ENCODE measurements around the gene ABCF2. TPM values are rescaled to one million over a fixed set of nuclear protein-coding genes. Genes with fewer than 3 reads are reported as not detected.

The ABCF2 gene
- total and polyA plus RNA-seq, 2 of the 4 experiments (the other 2 are of a cell fraction), result 46.2 to 103 TPM

DNA sequence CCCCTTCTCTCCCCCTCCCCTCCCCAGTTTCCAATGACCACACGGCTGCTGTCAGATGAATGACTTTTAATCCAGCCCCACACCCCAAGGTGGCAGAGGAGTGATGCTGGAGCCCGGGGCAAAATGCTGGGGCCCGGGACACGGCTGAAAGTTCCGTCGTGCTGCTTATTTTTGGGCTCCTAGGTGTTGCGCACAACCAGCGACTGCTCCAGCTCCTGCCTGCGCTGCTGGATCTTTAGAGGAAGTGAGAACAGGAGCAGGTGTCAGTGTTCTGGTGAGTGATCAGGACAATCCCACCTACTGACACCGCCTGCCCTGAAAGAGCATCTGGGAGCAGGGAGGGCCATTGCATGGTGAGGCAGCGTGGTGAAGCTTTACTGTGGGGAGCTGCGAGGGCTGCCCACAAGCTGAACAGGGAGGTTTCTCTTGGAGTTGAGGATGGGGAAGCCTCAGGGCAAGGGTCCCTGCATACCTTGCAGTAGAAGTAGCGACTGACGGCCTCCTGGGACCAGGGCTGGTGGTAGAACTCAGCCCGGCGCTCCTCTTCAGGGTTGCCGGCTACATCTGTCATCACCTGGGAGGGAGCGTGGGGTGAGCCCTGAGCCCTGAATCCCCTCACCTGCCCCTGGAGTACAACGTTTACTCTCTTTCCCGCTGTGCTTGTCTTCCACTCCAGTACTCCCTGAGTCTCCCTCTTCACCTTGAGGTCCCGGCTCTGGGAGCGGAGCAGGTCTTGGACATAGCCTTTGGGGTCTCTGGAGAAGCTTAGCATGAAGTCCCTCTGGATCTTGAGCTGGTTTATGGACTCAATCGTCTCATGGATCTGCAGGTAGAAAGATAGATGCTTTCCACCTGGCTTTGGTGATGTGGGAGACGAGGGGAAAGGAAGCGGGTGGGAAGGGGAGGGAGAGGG, 12.2 kb upstream of the ABCF2 start:
- DNase-seq, result no peak

More for the DNA sequence above, 12.2 kb upstream of the ABCF2 start:
- no peaks in the 10 kb centered on the region for H3K27me3 ChIP-seq (ENCODE audit: control insufficient read depth, insufficient read depth, low read length)
- no peak overlapping the region for H3K9ac ChIP-seq (ENCODE audit: low read depth, low read length)
- H3K9me1 ChIP-seq (ENCODE audit: insufficient read depth, low read length), result no peaks in the 10 kb centered on the region
- peaks cover 82% of the 10 kb centered on the region for H4K20me1 ChIP-seq (ENCODE audit: insufficient read depth, low read length)
- H3K4me3 ChIP-seq (ENCODE audit: insufficient read depth, low read depth, low read length), result no peak overlapping the region
- no peaks in the 10 kb centered on the region for H3K9me3 ChIP-seq (ENCODE audit: control insufficient read depth, insufficient read depth, low read length)
- H3K27ac ChIP-seq (ENCODE audit: insufficient read depth, low read length), result no peak overlapping the region
- H2BK5ac ChIP-seq (ENCODE audit: low read depth, low read length, poor library complexity, severe bottlenecking), result no peak overlapping the region
- H3K4me2 ChIP-seq (ENCODE audit: low read depth, low read length), result no peak overlapping the region
- H2AK5ac ChIP-seq (ENCODE audit: low read depth, low read length), result no peak overlapping the region
- TF ChIP-seq MAFK (IDR thresholded peaks at IDR 0.05; ENCODE audit: low read depth, low read length) (no peak), RAD21 (IDR thresholded peaks at IDR 0.05; ENCODE audit: low read length) (no peak), RFX5 (IDR thresholded peaks at IDR 0.05; ENCODE audit: low read depth, low read length) (no peak), CEBPB (IDR thresholded peaks at IDR 0.05; ENCODE audit: low read depth, low read length) (no peak), BHLHE40 (IDR thresholded peaks at IDR 0.05; ENCODE audit: low read depth, low read length) (no peak), NFE2L2 (IDR thresholded peaks at IDR 0.05; ENCODE audit: low read depth, low read length) (no peak), MAZ (IDR thresholded peaks at IDR 0.05; ENCODE audit: borderline replicate concordance, low read depth, low read length) (no peak), CHD1 (IDR thresholded peaks at IDR 0.05; ENCODE audit: low read depth, low read length) (no peak), SMC3 (IDR thresholded peaks at IDR 0.05; ENCODE audit: low read depth, low read length) (no peak), MXI1 (IDR thresholded peaks at IDR 0.05; ENCODE audit: borderline replicate concordance, low read depth, low read length) (no peak), POLR2A (IDR thresholded peaks at IDR 0.05; ENCODE audit: low read depth, low read length) (no peak), FOS (IDR thresholded peaks at IDR 0.05; ENCODE audit: low read depth, low read length) (no peak)
- TF ChIP-seq, protein P1, sequence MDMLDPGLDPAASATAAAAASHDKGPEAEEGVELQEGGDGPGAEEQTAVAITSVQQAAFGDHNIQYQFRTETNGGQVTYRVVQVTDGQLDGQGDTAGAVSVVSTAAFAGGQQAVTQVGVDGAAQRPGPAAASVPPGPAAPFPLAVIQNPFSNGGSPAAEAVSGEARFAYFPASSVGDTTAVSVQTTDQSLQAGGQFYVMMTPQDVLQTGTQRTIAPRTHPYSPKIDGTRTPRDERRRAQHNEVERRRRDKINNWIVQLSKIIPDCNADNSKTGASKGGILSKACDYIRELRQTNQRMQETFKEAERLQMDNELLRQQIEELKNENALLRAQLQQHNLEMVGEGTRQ (IDR thresholded peaks at IDR 0.05; ENCODE audit: low read depth, low read length), result no peak
- TF ChIP-seq, protein P2, sequence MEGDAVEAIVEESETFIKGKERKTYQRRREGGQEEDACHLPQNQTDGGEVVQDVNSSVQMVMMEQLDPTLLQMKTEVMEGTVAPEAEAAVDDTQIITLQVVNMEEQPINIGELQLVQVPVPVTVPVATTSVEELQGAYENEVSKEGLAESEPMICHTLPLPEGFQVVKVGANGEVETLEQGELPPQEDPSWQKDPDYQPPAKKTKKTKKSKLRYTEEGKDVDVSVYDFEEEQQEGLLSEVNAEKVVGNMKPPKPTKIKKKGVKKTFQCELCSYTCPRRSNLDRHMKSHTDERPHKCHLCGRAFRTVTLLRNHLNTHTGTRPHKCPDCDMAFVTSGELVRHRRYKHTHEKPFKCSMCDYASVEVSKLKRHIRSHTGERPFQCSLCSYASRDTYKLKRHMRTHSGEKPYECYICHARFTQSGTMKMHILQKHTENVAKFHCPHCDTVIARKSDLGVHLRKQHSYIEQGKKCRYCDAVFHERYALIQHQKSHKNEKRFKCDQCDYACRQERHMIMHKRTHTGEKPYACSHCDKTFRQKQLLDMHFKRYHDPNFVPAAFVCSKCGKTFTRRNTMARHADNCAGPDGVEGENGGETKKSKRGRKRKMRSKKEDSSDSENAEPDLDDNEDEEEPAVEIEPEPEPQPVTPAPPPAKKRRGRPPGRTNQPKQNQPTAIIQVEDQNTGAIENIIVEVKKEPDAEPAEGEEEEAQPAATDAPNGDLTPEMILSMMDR (conservative IDR thresholded peaks at IDR 0.05; ENCODE audit: low read depth, low read length), result no peak
- intact Hi-C loops (cut with micrococcal nuclease), result no loop called here
- in situ Hi-C loops (cut with MboI; ENCODE audit: low sequenced_read_pairs), result no loop called here
- H2BK120ac ChIP-seq (ENCODE audit: low read depth, low read length), result no peak overlapping the region
- no peak overlapping the region for H2BK20ac ChIP-seq (ENCODE audit: low read depth, low read length)
- H4K8ac ChIP-seq (ENCODE audit: low read depth in 2 of 2, low read length in 2 of 2), result no peak overlapping the region
- no peak overlapping the region for H4K5ac ChIP-seq (ENCODE audit: low read depth, low read length)
- ChIA-PET POLR2A (ENCODE audit: unreplicated experiment) (interaction anchor here (1.1 kb wide), 1 partner anchor 13 kb away, joined by 3 read pairs; no protein-coding TSS in a partner anchor), CTCF (no interaction called here)
- H3K14ac ChIP-seq (replicated peaks; ENCODE audit: low read depth, low read length), result no peak overlapping the region
- no peak overlapping the region for H4K91ac ChIP-seq (ENCODE audit: insufficient read depth, low read depth, low read length)
- H3K4ac ChIP-seq (ENCODE audit: low read depth, low read length), result no peak overlapping the region
- H2BK15ac ChIP-seq (ENCODE audit: low read depth, low read length), result no peak overlapping the region
- dilution Hi-C loops (cut with HindIII; ENCODE audit: low sequenced_read_pairs, unreplicated experiment), result no loop called here
- BruUV-seq (replicated peaks), result no TSS peak
- no peak overlapping the region for H3K18ac ChIP-seq (ENCODE audit: low read depth, low read length)
- no peak overlapping the region for H2AFZ ChIP-seq (replicated peaks; ENCODE audit: low read length, poor library complexity)
- H3K4me1 ChIP-seq (ENCODE audit: control insufficient read depth, insufficient read depth, low read length), result peaks cover 2% of the 10 kb centered on the region; the same call in 1 of the 2 replicates
- no peak overlapping the region for H2AK9ac ChIP-seq (replicated peaks; ENCODE audit: low read depth, low read length, poor library complexity)
- no peak overlapping the region for H3K56ac ChIP-seq (ENCODE audit: extremely low read depth, insufficient read depth, low read length)
- H3K23ac ChIP-seq (ENCODE audit: low read depth, low read length), result no peak overlapping the region
- no peak for ATAC-seq (ENCODE audit: low read depth)
- peaks cover 7 to 90% of the 10 kb centered on the region in 2 experiments for H3K79me1 ChIP-seq (ENCODE audit: low read depth in 1 of 2, low read length in 2 of 2)
- H3K36me3 ChIP-seq (ENCODE audit: control insufficient read depth, insufficient read depth, low read length), result peaks cover 79% of the 10 kb centered on the region
- 87% methylated on average over 5 of the region's 25 CpGs; no CpG with 5 or more reads in 1 of the 2 experiments for WGBS, 2 experiments (ENCODE audit: extremely low coverage in 2 of 2, insufficient read length in 1 of 2)

All from IMR-90 (cell line).